Fibroblast of lung (primary cell): Measurements from ENCODE around the gene SIPA1L3. TPM values are rescaled to one million over a fixed set of nuclear protein-coding genes. Genes with fewer than 3 reads are reported as not detected.

ENCODE experiments used
- DNase-seq, 2 donors: peaks; one replicate each; pipeline versions ENCODE4 v3.0.0 to v3.0.0-alpha.2; 2010; ENCODE audit warnings: low read depth in 2 of 2
- H2AFZ ChIP-seq: 2 replicates; pipeline ENCODE4 v1.5.1; 2012; ENCODE audit warnings: low read length, control low read depth, inconsistent platforms
- H3K27ac ChIP-seq: 2 replicates; pipeline ENCODE4 v1.5.1; 2011; ENCODE audit warnings: low read length, control low read depth; ENCODE audit not compliant: insufficient read depth
- H3K27me3 ChIP-seq: 2 replicates; pipeline ENCODE4 v1.5.1; 2011; ENCODE audit warnings: mild to moderate bottlenecking, low read length; ENCODE audit not compliant: control insufficient read depth, insufficient read depth
- H3K36me3 ChIP-seq: 2 replicates; pipeline ENCODE4 v1.5.1; 2011; ENCODE audit warnings: low read length; ENCODE audit not compliant: control insufficient read depth, insufficient read depth
- H3K4me1 ChIP-seq: 2 replicates; pipeline ENCODE4 v1.5.1; 2011; ENCODE audit warnings: low read length; ENCODE audit not compliant: control insufficient read depth, insufficient read depth; ENCODE audit errors: extremely low read depth
- H3K4me2 ChIP-seq: 2 replicates; pipeline ENCODE4 v1.5.1; 2011; ENCODE audit warnings: low read length, control low read depth; ENCODE audit not compliant: insufficient read depth; ENCODE audit errors: extremely low read depth
- H3K4me3 ChIP-seq, 4 experiments: fragments of 200-600 bp in 1 of 4; sonication (generic) in 1 of 4; replicated peaks in 1 of 4; 2 replicates each; pipeline ENCODE4 v1.5.1; 2011 to 2016; ENCODE audit warnings: low read length in 4 of 4, low read depth in 3 of 4, mild to moderate bottlenecking in 3 of 4, control low read depth in 2 of 4, inconsistent platforms in 1 of 4, mixed read lengths in 1 of 4; ENCODE audit not compliant: insufficient read depth in 1 of 4; ENCODE audit errors: control extremely low read depth in 1 of 4
- H3K79me2 ChIP-seq: 2 replicates; pipeline ENCODE4 v1.5.1; 2012; ENCODE audit warnings: mild to moderate bottlenecking, low read length, inconsistent platforms; ENCODE audit not compliant: control insufficient read depth, insufficient read depth
- H3K9ac ChIP-seq: 2 replicates; pipeline ENCODE4 v1.5.1; 2011; ENCODE audit warnings: mild to moderate bottlenecking, low read length, control low read depth; ENCODE audit not compliant: insufficient read depth
- H3K9me3 ChIP-seq: 2 replicates; pipeline ENCODE4 v1.5.1; 2012; ENCODE audit warnings: low read depth, low read length; ENCODE audit not compliant: control insufficient read depth, insufficient read depth
- H4K20me1 ChIP-seq: 2 replicates; pipeline ENCODE4 v1.5.1; 2011; ENCODE audit warnings: low read length; ENCODE audit not compliant: control insufficient read depth, insufficient read depth; ENCODE audit errors: extremely low read depth
- CTCF ChIP-seq, 2 donors: IDR thresholded peaks in 1 of 2; conservative IDR thresholded peaks in 1 of 2; 1 replicate in 1 of 2; 2 replicates in 1 of 2; pipeline ENCODE4 v1.5.1; 2011 to 2012; ENCODE audit warnings: low read length in 2 of 2, control low read depth in 1 of 2, inconsistent platforms in 1 of 2, low read depth in 1 of 2, mild to moderate bottlenecking in 1 of 2
- EZH2 ChIP-seq: IDR thresholded peaks from 2 replicates; pipeline ENCODE4 v1.5.1; 2012; ENCODE audit warnings: low read length, control low read depth, mild to moderate bottlenecking; ENCODE audit errors: missing control alignments
- polyA plus RNA-seq, 2 donors: library from polyadenylated mRNA; depleted of rRNA in 1 of 2; stranded (reverse) in 1 of 2; unstranded in 1 of 2; fragments of >200 nt; gene quantifications; 2 replicates each; pipeline ENCODE4 v1.2.1, GENCODE V29; 2011 to 2012; ENCODE audit warnings: missing spikeins in 1 of 2
- total RNA-seq: library from RNA; depleted of rRNA; stranded (reverse); fragments of >200 nt; gene quantifications from 2 replicates; pipeline ENCODE4 v1.2.1, GENCODE V29; 2014

The SIPA1L3 gene
- total and polyA plus RNA-seq, 2 donors (not counting 1 experiment from before 2014, with no cell fraction given): 3.7 to 10.1 TPM

- H3K36me3 ChIP-seq: no peaks in the 10 kb centered on the region
- no peak overlapping the region for H3K4me3 ChIP-seq
- TF ChIP-seq EZH2 (no peak), CTCF (conservative IDR thresholded peaks at IDR 0.05 in 1 of 2, IDR thresholded peaks at IDR 0.05 in 1 of 2; ENCODE audit: low read depth in 1 of 2, low read length in 2 of 2) (no peak)
- peak in 1 of 2 donors; percentile 11 for DNase-seq
- H4K20me1 ChIP-seq: no peaks in the 10 kb centered on the region
- no peak overlapping the region for H3K9ac ChIP-seq
- H3K27ac ChIP-seq: no peak overlapping the region
- H2AFZ ChIP-seq: no peak overlapping the region
- no peaks in the 10 kb centered on the region for H3K27me3 ChIP-seq
- H3K9me3 ChIP-seq: no peaks in the 10 kb centered on the region
- no peaks in the 10 kb centered on the region for H3K4me1 ChIP-seq
- no peaks in the 10 kb centered on the region for H3K79me2 ChIP-seq
- no peak overlapping the region for H3K4me2 ChIP-seq
Observed at GRCh38 chr19:38135150-38135998, 228.4 kb downstream of the SIPA1L3 start.

GRCh38 chr19:38139122-38139521 lies 232.1 kb downstream of the SIPA1L3 start:
- no peak overlapping the region for H3K4me3 ChIP-seq
- H3K27me3 ChIP-seq: no peaks in the 10 kb centered on the region
- no peaks in the 10 kb centered on the region for H4K20me1 ChIP-seq
- no peak overlapping the region for H3K4me2 ChIP-seq
- H3K79me2 ChIP-seq: no peaks in the 10 kb centered on the region
- TF ChIP-seq CTCF (conservative IDR thresholded peaks at IDR 0.05 in 1 of 2, IDR thresholded peaks at IDR 0.05 in 1 of 2; ENCODE audit: low read depth in 1 of 2, low read length in 2 of 2) (no peak), EZH2 (no peak)
- H3K9ac ChIP-seq: no peak overlapping the region
- no peaks in the 10 kb centered on the region for H3K4me1 ChIP-seq
- H3K27ac ChIP-seq: no peak overlapping the region
- no peaks in the 10 kb centered on the region for H3K36me3 ChIP-seq
- DNase-seq: no peak
- no peak overlapping the region for H2AFZ ChIP-seq
- no peaks in the 10 kb centered on the region for H3K9me3 ChIP-seq

- no peaks in the 10 kb centered on the region for H3K9me3 ChIP-seq
- H3K4me3 ChIP-seq: no peak overlapping the region
- no peaks in the 10 kb centered on the region for H3K36me3 ChIP-seq
- no peaks in the 10 kb centered on the region for H3K27me3 ChIP-seq
- H3K79me2 ChIP-seq: no peaks in the 10 kb centered on the region
- TF ChIP-seq CTCF (conservative IDR thresholded peaks at IDR 0.05 in 1 of 2, IDR thresholded peaks at IDR 0.05 in 1 of 2; ENCODE audit: low read depth in 1 of 2, low read length in 2 of 2) (no peak), EZH2 (no peak)
- H3K4me2 ChIP-seq: no peak overlapping the region
- H3K9ac ChIP-seq: no peak overlapping the region
- no peaks in the 10 kb centered on the region for H3K4me1 ChIP-seq
- no peak overlapping the region for H3K27ac ChIP-seq
- no peaks in the 10 kb centered on the region for H4K20me1 ChIP-seq
- H2AFZ ChIP-seq: no peak overlapping the region
- no peak for DNase-seq
Observed at GRCh38 chr19:38141108-38141507, 234.1 kb downstream of the SIPA1L3 start.
